ENCODE measurements around the gene NGB.

Gene NGB

DNA sequence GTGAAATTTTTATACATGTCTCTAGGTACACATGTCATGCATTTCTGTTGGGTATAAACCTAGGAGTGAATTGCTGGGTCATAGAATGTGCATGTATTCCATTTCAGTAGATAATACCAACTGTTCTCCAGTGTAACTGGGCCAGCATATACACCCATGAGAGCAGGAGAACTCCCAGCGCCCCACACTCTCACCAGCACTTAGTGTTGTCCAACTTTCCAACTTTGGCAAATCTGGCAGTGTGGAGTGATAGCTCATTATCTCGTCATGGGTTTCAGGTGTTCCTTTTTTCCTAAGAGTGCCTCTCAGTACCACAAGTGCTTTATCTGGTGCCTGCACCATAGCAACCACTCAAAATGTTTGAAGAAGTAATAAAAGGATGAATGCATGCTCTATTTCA, 40.1 kb downstream of the NGB start:
- H3F3A ChIP-seq (ENCODE audit: insufficient read depth, low read length): no peaks in the 10 kb centered on the region
- TF ChIP-seq, protein P1, sequence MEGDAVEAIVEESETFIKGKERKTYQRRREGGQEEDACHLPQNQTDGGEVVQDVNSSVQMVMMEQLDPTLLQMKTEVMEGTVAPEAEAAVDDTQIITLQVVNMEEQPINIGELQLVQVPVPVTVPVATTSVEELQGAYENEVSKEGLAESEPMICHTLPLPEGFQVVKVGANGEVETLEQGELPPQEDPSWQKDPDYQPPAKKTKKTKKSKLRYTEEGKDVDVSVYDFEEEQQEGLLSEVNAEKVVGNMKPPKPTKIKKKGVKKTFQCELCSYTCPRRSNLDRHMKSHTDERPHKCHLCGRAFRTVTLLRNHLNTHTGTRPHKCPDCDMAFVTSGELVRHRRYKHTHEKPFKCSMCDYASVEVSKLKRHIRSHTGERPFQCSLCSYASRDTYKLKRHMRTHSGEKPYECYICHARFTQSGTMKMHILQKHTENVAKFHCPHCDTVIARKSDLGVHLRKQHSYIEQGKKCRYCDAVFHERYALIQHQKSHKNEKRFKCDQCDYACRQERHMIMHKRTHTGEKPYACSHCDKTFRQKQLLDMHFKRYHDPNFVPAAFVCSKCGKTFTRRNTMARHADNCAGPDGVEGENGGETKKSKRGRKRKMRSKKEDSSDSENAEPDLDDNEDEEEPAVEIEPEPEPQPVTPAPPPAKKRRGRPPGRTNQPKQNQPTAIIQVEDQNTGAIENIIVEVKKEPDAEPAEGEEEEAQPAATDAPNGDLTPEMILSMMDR (IDR thresholded peaks at IDR 0.05; ENCODE audit: low read length): no peak
- no peak for TF ChIP-seq EZH2 (IDR thresholded peaks at IDR 0.05; ENCODE audit: borderline replicate concordance, low read length)
- H3K9me3 ChIP-seq (ENCODE audit: low read length): no peaks in the 10 kb centered on the region
- no peaks in the 10 kb centered on the region for H3K9me2 ChIP-seq (ENCODE audit: low read depth, low read length)
- no peak overlapping the region for H3K4me3 ChIP-seq (ENCODE audit: low read depth, low read length, poor library complexity, severe bottlenecking)
- no peak overlapping the region for H3K4me2 ChIP-seq (ENCODE audit: low read length)
- no peaks in the 10 kb centered on the region for H3K79me2 ChIP-seq (ENCODE audit: insufficient read depth, low read length)
- H3K27me3 ChIP-seq (ENCODE audit: insufficient read depth, low read length): no peaks in the 10 kb centered on the region
- no peaks in the 10 kb centered on the region for H3K36me3 ChIP-seq (ENCODE audit: insufficient read depth, low read length)
- H3K27ac ChIP-seq (ENCODE audit: low read depth, low read length, poor library complexity, severe bottlenecking): no peak overlapping the region
- no peaks in the 10 kb centered on the region for H3K4me1 ChIP-seq (ENCODE audit: insufficient read depth, low read length, severe bottlenecking)
- no peak overlapping the region for H2AFZ ChIP-seq (ENCODE audit: low read length)
- H3K9ac ChIP-seq (ENCODE audit: low read length): no peak overlapping the region
- H4K20me1 ChIP-seq (ENCODE audit: insufficient read depth, low read length): no peaks in the 10 kb centered on the region

DNA sequence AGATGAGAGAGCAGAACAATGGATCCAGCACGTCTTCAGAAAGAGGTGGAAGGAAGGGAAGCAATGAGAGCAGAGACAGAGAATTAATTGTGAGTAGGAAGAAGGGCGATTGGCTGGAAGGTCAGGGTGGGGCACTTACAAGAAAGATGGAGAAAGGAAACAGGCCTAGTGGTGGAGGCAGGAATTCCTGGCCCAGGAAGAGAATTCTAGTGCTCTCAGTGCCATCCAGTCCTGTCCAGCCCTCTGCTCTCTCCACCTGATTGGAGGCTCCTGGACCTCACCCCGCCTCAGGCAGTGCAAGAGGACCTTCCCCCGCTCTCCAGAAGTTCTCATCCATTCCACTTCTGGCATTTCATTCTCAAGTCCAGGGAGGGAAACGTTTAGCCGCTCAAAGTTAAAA, 43.0 kb downstream of the NGB start:
- H2AFZ ChIP-seq (ENCODE audit: low read length): no peak overlapping the region
- no peaks in the 10 kb centered on the region for H3K36me3 ChIP-seq (ENCODE audit: insufficient read depth, low read length)
- no peak overlapping the region for H3K9ac ChIP-seq (ENCODE audit: low read length)
- no peaks in the 10 kb centered on the region for H3K9me3 ChIP-seq (ENCODE audit: low read length)
- no peaks in the 10 kb centered on the region for H3K79me2 ChIP-seq (ENCODE audit: insufficient read depth, low read length)
- no peaks in the 10 kb centered on the region for H3K27me3 ChIP-seq (ENCODE audit: insufficient read depth, low read length)
- no peak overlapping the region for H3K4me3 ChIP-seq (ENCODE audit: low read depth, low read length, poor library complexity, severe bottlenecking)
- no peaks in the 10 kb centered on the region for H3F3A ChIP-seq (ENCODE audit: insufficient read depth, low read length)
- TF ChIP-seq, protein P1 (IDR thresholded peaks at IDR 0.05; ENCODE audit: low read length): no peak
- TF ChIP-seq EZH2 (IDR thresholded peaks at IDR 0.05; ENCODE audit: borderline replicate concordance, low read length): no peak
- H3K9me2 ChIP-seq (ENCODE audit: low read depth, low read length): no peaks in the 10 kb centered on the region
- no peaks in the 10 kb centered on the region for H3K4me1 ChIP-seq (ENCODE audit: insufficient read depth, low read length, severe bottlenecking)
- H4K20me1 ChIP-seq (ENCODE audit: insufficient read depth, low read length): no peaks in the 10 kb centered on the region
- no peak overlapping the region for H3K4me2 ChIP-seq (ENCODE audit: low read length)
- H3K27ac ChIP-seq (ENCODE audit: low read depth, low read length, poor library complexity, severe bottlenecking): no peak overlapping the region

- no peaks in the 10 kb centered on the region for H3K4me1 ChIP-seq (ENCODE audit: insufficient read depth, low read length, severe bottlenecking)
- no peak overlapping the region for H3K9ac ChIP-seq (ENCODE audit: low read length)
- H3K36me3 ChIP-seq (ENCODE audit: insufficient read depth, low read length): no peaks in the 10 kb centered on the region
- H3K27me3 ChIP-seq (ENCODE audit: insufficient read depth, low read length): no peaks in the 10 kb centered on the region
- no peaks in the 10 kb centered on the region for H4K20me1 ChIP-seq (ENCODE audit: insufficient read depth, low read length)
- no peaks in the 10 kb centered on the region for H3F3A ChIP-seq (ENCODE audit: insufficient read depth, low read length)
- H3K4me2 ChIP-seq (ENCODE audit: low read length): no peak overlapping the region
- H3K27ac ChIP-seq (ENCODE audit: low read depth, low read length, poor library complexity, severe bottlenecking): no peak overlapping the region
- TF ChIP-seq, protein P1 (IDR thresholded peaks at IDR 0.05; ENCODE audit: low read length): no peak
- no peak for TF ChIP-seq EZH2 (IDR thresholded peaks at IDR 0.05; ENCODE audit: borderline replicate concordance, low read length)
- H3K9me2 ChIP-seq (ENCODE audit: low read depth, low read length): no peaks in the 10 kb centered on the region
- H3K79me2 ChIP-seq (ENCODE audit: insufficient read depth, low read length): no peaks in the 10 kb centered on the region
- H3K9me3 ChIP-seq (ENCODE audit: low read length): no peaks in the 10 kb centered on the region
- no peak overlapping the region for H2AFZ ChIP-seq (ENCODE audit: low read length)
- no peak overlapping the region for H3K4me3 ChIP-seq (ENCODE audit: low read depth, low read length, poor library complexity, severe bottlenecking)
Observed at GRCh38 chr14:77225892-77226557, 45.0 kb downstream of the NGB start.
